Dedifferentiated amniotic fluid mesenchymal stem cell (primary cell): ENCODE data around the gene ACTL6A.
"Not testable (repeated sequence)": the region's sequence is repeated elsewhere in the genome, so short reads cannot be mapped to it uniquely, and the experiment has no call there.

Experiments
- DNase-seq: peaks from one replicate; pipeline ENCODE4 v3.0.0-alpha.2; 2016; ENCODE audit errors: extremely low spot score

The ACTL6A gene

GRCh38 chr3:179562591-179563270 is at the start of gene ACTL6A:
Gene ACTL6A, plus strand, starts transcription at chr3:179562926. Its CDS starts 167 bp downstream, at chr3:179563093.
- DNase-seq = peak; percentile 100

GRCh38 chr3:179513862-179514261 is 48.9 kb upstream of the ACTL6A start:
- DNase-seq = no peak

- not testable (repeated sequence) for DNase-seq
Measured at GRCh38 chr3:179516461-179517251, 46.1 kb upstream of the ACTL6A start.

DNA sequence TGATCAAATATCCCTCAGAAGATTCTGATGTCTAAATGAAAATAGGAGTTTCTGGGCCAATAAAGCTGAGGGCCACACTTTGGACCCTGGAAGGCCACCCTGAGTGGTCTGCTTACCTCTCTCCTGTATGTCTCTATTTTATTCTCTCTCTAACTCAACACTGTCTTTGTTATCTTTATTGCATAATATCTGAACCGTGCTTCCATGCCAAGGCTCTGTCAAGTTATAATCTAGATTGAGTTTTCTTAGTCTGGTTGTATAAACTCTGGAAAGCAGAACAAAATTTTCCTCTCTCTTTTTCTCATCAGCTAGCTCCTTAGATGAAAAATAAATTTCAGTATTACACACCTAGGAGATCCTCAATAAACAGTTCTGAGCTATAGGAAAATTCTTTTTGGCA is 36.2 kb upstream of the ACTL6A start:
- no peak for DNase-seq

DNA sequence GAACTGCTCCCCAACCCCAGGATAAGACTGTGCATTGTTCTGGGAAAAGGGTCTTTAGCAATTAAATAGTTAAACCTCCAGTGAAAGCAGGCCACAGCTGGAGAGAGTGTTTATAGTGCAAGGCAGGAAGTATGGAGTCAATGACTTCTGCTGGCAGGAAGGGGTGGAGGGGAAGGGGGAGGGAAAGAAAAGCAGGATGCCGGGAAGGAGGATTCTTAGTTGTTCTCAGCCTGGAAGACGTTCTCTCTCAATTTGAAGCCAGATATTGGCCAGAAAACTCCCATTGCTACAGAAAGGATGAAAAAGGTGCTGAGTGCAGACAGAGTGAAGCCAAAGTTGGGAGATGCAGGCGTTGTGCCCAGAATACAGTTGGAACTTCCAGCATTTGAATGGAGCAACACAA is 35.7 kb upstream of the ACTL6A start:
- DNase-seq = peak; percentile 44

DNA sequence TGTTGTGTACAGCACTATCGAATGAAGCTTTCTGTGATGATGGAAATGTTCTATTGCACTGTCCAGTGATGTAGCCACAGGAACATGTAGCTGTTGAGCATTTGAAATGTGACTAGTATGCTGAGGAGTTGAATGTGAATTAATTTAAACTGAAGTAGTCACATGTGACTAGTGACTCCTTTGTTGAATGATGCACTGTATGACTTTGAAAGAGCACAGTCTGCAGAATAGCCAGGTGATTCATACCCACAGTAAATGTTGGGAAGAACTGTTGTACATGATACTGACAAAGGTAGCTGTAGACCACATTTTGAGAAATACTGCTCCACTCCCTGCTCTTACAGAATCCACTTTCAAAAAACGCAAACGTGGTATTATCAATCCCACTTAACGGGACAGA is 34.0 kb upstream of the ACTL6A start:
- no peak for DNase-seq

DNA sequence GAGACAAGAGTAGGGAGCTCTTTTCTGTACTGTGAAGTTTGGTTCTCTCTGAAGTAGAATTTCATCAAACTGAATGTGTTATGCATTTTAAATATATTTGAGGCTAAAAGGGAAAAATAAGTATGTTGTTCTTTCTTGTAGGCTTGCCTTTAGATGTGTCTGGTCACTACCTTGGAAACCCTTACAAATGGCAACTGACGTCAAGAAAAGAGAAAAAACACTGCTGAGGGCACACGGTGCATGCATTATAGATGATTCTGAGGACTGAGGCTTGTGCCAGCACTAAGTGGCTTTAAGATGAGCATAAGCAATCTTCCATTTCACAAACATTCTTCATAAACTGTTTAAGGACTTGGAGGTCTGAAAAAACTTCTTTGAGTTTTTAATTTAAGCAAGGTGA is 31.1 kb upstream of the ACTL6A start:
- no peak for DNase-seq

DNA sequence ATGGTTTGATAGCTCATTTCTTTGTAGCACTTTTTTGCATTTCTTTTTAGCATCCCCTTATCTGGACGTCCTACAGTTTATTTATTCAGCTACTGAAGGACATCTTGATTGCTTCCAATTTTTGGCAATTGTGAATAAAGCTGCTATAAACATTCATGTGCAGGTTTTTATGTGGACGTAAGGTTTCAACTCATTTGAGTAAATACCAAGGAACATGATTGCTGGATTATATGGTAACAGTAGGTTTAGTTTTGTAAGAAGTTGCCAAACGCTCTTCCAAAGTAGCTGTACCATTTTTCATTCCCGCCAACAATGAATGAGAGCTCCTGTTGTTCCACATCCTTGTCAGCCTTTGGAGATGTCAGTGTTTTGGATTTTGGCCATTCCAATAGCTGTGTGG is 29.5 kb upstream of the ACTL6A start:
- DNase-seq = no peak

DNA sequence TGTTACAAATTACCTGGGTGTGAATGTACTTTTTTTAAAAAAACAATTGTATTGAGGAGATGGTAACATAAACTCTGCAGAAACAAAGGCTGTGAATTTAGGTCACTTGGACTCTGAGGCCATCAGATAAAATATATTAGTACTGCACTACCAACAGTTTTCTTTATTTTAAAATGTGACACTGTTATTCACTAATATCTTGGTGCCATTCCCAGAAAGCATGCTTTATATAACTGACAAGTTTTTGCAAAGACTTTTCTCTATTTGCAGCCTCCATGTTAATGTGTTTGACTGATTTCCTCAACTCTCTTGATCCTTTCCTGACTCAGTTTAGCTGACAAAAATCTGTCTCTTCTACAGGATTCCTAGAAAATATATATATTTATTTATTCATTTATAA is 26.5 kb upstream of the ACTL6A start:
- DNase-seq = no peak

- DNase-seq = no peak
Measured at GRCh38 chr3:179541094-179541493, 21.6 kb upstream of the ACTL6A start.

DNA sequence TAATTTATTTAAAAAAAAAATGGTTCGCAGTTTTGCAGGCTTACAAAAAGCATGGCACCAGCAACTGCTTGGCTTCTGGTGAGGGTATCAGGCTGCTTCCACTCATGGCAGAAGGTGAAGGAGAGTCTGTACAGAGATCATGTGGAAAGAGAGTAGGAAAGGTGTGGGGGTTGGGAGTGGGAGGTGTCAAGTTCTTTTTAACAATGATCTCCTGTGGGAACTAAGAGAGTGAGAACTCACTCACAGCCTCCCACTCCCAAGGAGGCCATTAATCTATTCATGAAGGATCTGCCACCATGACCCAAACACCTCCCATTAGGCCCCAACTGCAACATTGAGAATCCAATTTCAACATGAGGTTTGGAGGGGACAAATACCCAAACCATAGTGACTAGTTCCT is 21.1 kb upstream of the ACTL6A start:
- DNase-seq = no peak

DNA sequence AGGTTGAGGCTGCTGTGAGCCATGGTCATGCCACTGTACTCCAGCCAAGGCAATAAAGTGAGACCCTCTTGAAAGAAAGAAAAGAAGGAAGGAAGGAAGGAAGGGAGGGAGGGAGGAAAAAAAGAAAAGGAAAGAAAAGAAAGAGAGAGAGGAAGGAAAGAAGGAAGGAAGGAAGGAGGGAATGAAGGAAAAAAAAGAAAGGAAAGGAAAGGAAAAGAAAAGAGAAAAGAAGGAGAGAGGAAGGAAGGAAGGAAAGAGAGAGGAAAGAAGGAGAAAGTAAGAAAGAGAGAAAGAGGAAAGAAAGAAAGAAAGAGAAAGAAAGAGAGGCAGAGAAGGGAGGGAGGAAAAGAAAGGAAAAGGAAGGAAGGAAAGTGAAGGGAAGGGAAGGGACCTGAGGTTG is 20.4 kb upstream of the ACTL6A start:
- no peak for DNase-seq

DNA sequence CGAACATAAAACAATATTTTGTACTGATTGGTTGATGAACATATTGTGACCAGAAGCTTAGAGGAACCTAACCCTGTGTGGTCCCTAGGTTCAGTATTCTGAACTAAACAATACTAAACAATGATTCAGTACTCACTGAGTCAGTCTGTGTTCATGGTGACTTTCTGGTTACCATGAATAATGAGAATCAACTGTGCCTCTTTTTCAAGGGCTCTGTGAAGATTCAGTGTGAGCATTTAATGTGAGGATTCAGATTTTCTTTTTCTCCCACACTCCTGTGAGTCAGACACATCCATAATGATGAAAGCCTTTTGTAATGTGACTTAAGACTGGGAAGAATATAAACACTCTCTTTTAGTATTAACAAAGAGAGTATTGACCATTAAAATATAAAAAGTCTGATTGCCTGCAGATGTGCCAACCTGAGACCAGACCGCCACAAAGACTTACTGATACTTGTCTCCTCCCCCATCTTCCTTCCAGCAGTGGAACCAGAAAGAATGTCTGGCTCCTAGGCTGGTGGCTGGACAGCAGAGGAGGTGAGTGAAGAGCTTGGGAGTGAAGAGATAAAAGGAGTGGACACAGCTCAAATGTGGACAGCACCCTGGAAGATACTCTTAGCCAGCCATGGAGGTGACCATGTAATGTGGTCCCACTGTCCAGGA is 17.6 kb upstream of the ACTL6A start:
- DNase-seq = peak; percentile 49

DNA sequence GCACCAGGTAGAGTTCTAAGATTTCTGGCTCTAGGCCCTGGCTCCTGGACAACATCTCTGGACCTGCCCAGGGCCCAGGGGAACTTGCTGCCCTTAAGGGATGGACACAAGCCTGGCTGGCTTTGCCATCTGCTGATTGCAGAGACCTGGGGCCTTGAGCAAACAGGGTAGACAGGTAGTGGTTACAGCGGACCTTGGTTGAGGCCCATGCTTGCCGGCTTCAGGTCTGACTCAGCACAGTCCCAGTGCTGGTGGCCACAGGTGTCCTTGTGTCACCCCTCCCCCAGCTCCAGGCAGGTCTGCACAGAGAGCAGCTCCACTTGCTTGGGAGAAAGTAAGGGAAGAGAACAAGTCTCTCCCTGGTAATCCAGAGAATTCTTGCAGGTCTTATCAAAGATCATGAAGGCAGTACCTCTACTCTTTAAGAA is 15.9 kb upstream of the ACTL6A start:
- no peak for DNase-seq

- no peak for DNase-seq
Measured at GRCh38 chr3:179551349-179552105, 11.2 kb upstream of the ACTL6A start.

GRCh38 chr3:179558742-179559364 is 3.9 kb upstream of the ACTL6A start:
- peak; percentile 88 for DNase-seq

GRCh38 chr3:179560791-179561190 is 1.9 kb upstream of the ACTL6A start:
- DNase-seq = no peak

- DNase-seq = peak; percentile 67
Measured at GRCh38 chr3:179563271-179563783, 601 bp downstream of the ACTL6A start.

DNA sequence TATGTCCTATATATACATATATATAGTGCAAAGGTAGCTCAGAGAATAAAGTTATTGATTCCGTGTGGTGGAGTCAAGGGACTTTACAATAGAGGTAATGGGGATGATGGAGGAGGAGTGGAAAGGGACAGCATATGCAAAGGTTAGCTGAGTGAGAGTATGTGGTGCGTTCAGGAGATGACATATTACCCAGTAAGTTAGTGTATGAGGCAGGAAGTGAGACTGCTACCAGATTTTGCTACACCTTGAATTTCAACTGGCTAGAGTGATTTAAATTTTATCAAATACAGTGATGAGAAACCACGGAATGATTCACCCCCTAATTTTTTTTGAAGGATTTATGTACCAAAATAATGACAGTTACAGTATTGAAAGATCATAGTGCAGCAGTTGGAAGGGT is 2.8 kb downstream of the ACTL6A start:
- DNase-seq = no peak

DNA sequence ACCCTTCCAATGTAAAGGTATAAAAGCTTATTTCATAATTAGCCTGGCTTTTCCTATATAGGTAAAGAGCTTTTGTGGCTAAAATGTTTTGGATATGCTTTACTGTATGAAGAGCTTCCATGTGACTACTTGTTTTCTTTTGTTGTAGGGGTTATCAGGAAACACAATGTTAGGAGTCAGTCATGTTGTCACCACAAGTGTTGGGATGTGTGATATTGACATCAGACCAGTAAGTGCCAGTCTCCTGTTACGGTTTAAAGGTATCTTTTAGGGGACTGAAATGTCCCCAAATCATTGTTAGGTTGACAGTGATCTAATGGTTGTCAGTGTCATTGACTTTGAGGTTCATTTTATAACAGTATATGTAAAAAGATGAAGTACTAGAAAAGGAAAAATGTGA is 18.3 kb downstream of the ACTL6A start:
- no peak for DNase-seq

DNA sequence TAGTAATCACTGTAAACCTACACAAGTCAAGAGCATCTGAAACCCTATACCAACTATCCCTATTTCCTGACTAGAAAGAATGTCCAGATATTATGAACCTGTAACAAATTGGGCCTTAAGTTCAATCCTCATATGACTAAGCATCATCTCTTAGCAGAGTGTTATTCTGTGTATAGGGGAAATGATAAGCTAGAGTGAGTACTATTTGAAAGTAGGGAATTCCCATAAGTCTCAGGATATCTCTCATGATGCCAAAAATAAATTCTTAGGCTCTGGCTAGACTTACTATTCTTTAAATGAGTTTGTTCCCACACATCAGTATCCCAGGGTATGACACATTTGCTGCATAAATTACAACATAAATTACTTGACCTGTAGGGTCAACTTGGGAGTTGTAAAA is 26.4 kb downstream of the ACTL6A start:
- no peak for DNase-seq
